DOHH2 (cell line): ENCODE data around the gene CYP17A1.
"Not testable (repeated sequence)": the region's sequence is repeated elsewhere in the genome, so short reads cannot be mapped to it uniquely, and the experiment has no call there.

ENCODE experiments used
- H3F3A ChIP-seq: fragments of 200-600 bp; sonication (generic), shearing (Covaris generic); 2 replicates; pipeline ENCODE4 v1.6.0; 2016; ENCODE audit warnings: antibody characterized with exemption, mild to moderate bottlenecking; ENCODE audit not compliant: control insufficient read depth, insufficient read depth
- H3K27ac ChIP-seq: fragments of 200-600 bp; sonication (generic); 2 replicates; pipeline ENCODE4 v1.5.1; 2014; ENCODE audit warnings: low read depth, mild to moderate bottlenecking, low read length, moderate library complexity
- H3K27me3 ChIP-seq: fragments of 200-600 bp; sonication (generic); 2 replicates; pipeline ENCODE4 v1.6.1; 2014; ENCODE audit warnings: mild to moderate bottlenecking, low read length, mixed read lengths; ENCODE audit not compliant: control insufficient read depth
- H3K36me3 ChIP-seq: fragments of 200-600 bp; sonication (generic); 2 replicates; pipeline ENCODE4 v1.6.1; 2014; ENCODE audit warnings: mild to moderate bottlenecking, low read length, moderate library complexity, mixed read lengths; ENCODE audit not compliant: control insufficient read depth
- H3K4me1 ChIP-seq: fragments of 200-600 bp; sonication (generic); 2 replicates; pipeline ENCODE4 v1.6.1; 2014; ENCODE audit warnings: mild to moderate bottlenecking, low read length, mixed read lengths; ENCODE audit not compliant: control insufficient read depth
- H3K4me2 ChIP-seq: fragments of 200-600 bp; sonication (generic); 2 replicates; pipeline ENCODE4 v1.6.0; 2014; ENCODE audit warnings: mild to moderate bottlenecking, low read length, moderate library complexity
- H3K4me3 ChIP-seq: fragments of 200-600 bp; sonication (generic); 2 replicates; pipeline ENCODE4 v1.5.1; 2014; ENCODE audit warnings: mild to moderate bottlenecking, low read length, mixed read lengths
- H3K79me2 ChIP-seq: fragments of 200-600 bp; sonication (generic); 2 replicates; pipeline ENCODE4 v1.6.1; 2014; ENCODE audit warnings: mild to moderate bottlenecking, low read length, mixed read lengths; ENCODE audit not compliant: control insufficient read depth
- H3K9me2 ChIP-seq: fragments of 200-600 bp; sonication (generic); replicated peaks from 2 replicates; pipeline ENCODE4 v1.6.1; 2014; ENCODE audit warnings: mild to moderate bottlenecking, low read length, mixed read lengths; ENCODE audit not compliant: control insufficient read depth
- H3K9me3 ChIP-seq: fragments of 200-600 bp; sonication (generic); 2 replicates; pipeline ENCODE4 v1.6.1; 2014; ENCODE audit warnings: antibody characterized with exemption, low read length, mixed read lengths; ENCODE audit not compliant: control insufficient read depth, insufficient read depth
- H4K20me1 ChIP-seq: fragments of 200-600 bp; sonication (generic); 2 replicates; pipeline ENCODE4 v1.6.0; 2014; ENCODE audit warnings: low read depth, mild to moderate bottlenecking, antibody characterized with exemption, low read length, moderate library complexity; ENCODE audit not compliant: control insufficient read depth, insufficient read depth
- EZH2phosphoT487 ChIP-seq: fragments of 200-600 bp; sonication (generic); IDR thresholded peaks from 2 replicates; pipeline ENCODE4 v1.6.1; 2017; ENCODE audit warnings: borderline replicate concordance, mild to moderate bottlenecking, antibody characterized with exemption, low read length, moderate library complexity, mixed read lengths
- TF ChIP-seq, protein P1 (sequence below): fragments of 200-600 bp; sonication (generic); IDR thresholded peaks from one replicate; pipeline ENCODE4 v1.5.1; 2014; ENCODE audit warnings: antibody characterized with exemption, mild to moderate bottlenecking, low read depth, low read length; ENCODE audit not compliant: poor library complexity, severe bottlenecking

The CYP17A1 gene

DNA sequence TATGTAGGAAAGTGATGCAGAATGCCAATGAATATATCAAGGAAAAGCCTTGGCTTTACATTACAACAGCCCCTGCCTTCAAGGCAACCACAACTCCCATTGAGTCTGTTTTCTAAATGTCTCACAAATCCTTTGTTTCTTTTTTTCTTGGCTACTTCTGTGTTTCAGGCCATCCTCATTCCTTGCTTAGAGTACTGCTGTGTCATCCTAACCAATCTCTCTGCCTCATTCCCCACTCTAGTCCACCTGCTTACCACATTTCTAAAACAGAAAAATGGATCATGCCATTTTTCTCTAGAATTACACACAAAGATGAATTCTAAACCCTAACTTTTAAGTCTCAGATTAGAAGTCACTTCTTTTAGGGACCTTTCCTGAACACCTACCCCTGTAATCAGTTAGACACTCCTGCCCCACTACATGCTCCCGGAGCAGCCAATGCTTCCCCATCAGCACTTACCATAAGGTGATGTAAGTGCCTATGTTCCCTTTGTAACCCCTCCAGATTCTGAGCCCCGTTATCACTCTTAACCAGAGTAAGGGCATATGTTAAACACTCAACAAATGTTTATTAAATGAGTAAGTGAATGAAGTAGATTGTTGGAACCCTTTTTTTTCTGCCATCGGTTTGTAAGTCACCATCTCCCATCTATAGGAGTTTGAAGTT, 19.7 kb upstream of the CYP17A1 start:
- H3K27ac ChIP-seq = no peak overlapping the region
- H3K4me3 ChIP-seq = no peak overlapping the region
- no peaks in the 10 kb centered on the region for H3K9me2 ChIP-seq

DNA sequence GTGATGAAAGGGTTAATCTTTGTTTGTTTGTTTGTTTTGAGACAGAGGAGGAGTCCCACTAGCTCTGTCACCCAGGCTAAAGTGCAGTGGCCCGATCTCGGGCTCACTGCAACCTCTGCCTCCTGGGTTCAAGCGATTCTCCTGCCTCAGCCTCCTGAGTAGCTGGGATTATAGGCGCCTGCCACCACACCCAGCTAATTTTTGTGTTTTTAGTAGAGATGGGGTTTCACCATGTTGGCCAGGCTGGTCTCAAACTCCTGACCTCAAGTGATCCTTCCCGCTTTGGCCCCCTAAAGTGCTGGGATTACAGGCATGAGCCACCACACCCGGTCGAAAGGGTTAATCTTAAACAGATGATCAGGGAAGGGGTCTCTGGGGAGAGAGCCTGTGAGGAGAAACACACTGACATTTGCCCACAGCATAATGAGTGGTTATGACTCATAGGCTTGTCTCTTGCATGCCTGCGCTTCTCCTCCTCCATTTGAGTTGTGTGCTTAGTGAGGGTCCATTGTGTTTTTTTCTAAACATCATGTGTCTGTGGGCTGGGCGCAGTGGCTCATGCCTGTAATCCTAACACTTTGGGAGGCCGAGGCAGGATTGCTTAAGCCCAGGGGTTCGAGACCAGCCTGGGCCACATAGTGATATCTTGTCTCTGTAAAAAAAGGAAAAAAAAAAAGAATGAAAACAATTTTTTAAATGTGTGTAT, 18.7 kb upstream of the CYP17A1 start:
- not testable (repeated sequence) for H3K27ac ChIP-seq, H3K27me3 ChIP-seq, H4K20me1 ChIP-seq, H3K9me2 ChIP-seq, H3K4me2 ChIP-seq, H3K4me1 ChIP-seq, H3F3A ChIP-seq, H3K4me3 ChIP-seq, H3K9me3 ChIP-seq, H3K36me3 ChIP-seq
- H3K79me2 ChIP-seq = peaks cover 28% of the 10 kb centered on the region

More for the DNA sequence above, 19.7 kb upstream of the CYP17A1 start:
- Histone ChIP-seq H3K27me3 (no peaks in the 10 kb centered on the region), H3K9me3 (no peaks in the 10 kb centered on the region), H3K4me1 (peaks cover 7% of the 10 kb centered on the region), H3K79me2 (peaks cover 28% of the 10 kb centered on the region), H3K36me3 (no peaks in the 10 kb centered on the region), H3K4me2 (no peak overlapping the region), H3F3A (no peaks in the 10 kb centered on the region), H4K20me1 (no peaks in the 10 kb centered on the region)
- TF ChIP-seq EZH2phosphoT487 = no peak
- TF ChIP-seq, protein P1, sequence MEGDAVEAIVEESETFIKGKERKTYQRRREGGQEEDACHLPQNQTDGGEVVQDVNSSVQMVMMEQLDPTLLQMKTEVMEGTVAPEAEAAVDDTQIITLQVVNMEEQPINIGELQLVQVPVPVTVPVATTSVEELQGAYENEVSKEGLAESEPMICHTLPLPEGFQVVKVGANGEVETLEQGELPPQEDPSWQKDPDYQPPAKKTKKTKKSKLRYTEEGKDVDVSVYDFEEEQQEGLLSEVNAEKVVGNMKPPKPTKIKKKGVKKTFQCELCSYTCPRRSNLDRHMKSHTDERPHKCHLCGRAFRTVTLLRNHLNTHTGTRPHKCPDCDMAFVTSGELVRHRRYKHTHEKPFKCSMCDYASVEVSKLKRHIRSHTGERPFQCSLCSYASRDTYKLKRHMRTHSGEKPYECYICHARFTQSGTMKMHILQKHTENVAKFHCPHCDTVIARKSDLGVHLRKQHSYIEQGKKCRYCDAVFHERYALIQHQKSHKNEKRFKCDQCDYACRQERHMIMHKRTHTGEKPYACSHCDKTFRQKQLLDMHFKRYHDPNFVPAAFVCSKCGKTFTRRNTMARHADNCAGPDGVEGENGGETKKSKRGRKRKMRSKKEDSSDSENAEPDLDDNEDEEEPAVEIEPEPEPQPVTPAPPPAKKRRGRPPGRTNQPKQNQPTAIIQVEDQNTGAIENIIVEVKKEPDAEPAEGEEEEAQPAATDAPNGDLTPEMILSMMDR = no peak

DNA sequence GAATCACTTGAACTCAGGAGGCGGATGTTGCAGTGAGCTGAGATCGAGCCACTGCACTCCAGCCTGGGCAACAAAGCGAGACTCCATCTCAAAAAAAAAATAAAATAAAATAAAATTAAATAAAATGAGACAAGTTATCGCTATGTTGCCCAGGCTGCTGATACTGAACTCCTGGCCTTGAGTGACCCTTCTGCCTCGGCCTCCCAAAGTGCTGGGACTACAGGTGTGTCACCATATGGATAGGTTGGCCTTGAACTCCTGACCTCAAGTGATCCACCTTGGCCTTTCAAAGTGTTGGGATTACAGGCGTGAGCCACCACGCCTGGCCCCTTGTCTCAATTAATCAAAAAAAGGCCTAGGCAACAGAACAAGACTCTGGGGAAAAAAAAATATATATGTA, 16.0 kb upstream of the CYP17A1 start:
- H3K9me3 ChIP-seq, H3K27me3 ChIP-seq, H3K9me2 ChIP-seq, H3K27ac ChIP-seq, H3K4me2 ChIP-seq, H4K20me1 ChIP-seq, H3K36me3 ChIP-seq, H3K4me3 ChIP-seq, H3K4me1 ChIP-seq, H3F3A ChIP-seq: not testable (repeated sequence)
- H3K79me2 ChIP-seq = peaks cover 28% of the 10 kb centered on the region

DNA sequence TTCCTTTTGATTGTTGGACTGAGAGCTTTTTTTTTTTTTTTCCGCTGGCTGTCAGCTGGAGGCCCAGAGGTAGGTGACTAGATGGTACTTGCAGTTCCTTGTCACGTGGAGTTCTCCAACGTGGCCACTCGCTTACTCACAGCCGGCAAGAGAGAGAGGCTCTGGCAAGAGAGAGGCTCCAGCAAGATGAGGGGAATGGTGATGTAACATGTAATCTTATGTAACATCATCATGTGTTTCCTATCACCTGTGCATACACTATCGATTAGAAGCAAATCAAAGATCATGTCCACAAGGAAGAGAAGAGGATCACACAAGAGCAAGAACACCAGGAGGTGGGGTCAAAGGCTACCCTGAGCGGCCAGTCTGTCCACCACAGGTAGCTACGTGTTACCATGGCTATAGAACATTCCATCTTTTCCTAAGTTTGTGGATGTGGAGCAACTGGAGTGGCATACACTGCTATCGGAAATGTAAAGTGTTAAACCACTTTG, 12.9 kb upstream of the CYP17A1 start:
- Histone ChIP-seq H3K79me2 (peaks cover 2% of the 10 kb centered on the region), H3K9me2 (no peaks in the 10 kb centered on the region), H3F3A (no peaks in the 10 kb centered on the region), H4K20me1 (no peaks in the 10 kb centered on the region), H3K4me3 (no peak overlapping the region), H3K9me3 (no peaks in the 10 kb centered on the region), H3K27ac (no peak overlapping the region), H3K4me1 (peaks cover 2% of the 10 kb centered on the region), H3K4me2 (no peak overlapping the region), H3K27me3 (no peaks in the 10 kb centered on the region), H3K36me3 (no peaks in the 10 kb centered on the region)
- TF ChIP-seq EZH2phosphoT487 = no peak
- TF ChIP-seq, protein P1 = no peak
